Neural crest cell (in vitro differentiated cells): ENCODE data around the gene MUC22. TPM values are rescaled to one million over a fixed set of nuclear protein-coding genes. Genes with fewer than 3 reads are reported as not detected.
"Not testable (repeated sequence)": the region's sequence is repeated elsewhere in the genome, so short reads cannot be mapped to it uniquely, and the experiment has no call there.

Source experiments
- DNase-seq: peaks from one replicate; pipeline ENCODE4 v3.0.0; 2021; ENCODE audit warnings: low read depth, mixed read lengths, low spot score
- H3K27ac Mint-ChIP-seq: one replicate; pipeline ENCODE4 v1.8.0; 2021; ENCODE audit warnings: mild to moderate bottlenecking, mixed read lengths; ENCODE audit not compliant: unreplicated experiment
- H3K27me3 Mint-ChIP-seq: 2 replicates; pipeline ENCODE4 v1.8.0; 2021; ENCODE audit warnings: low read depth, mild to moderate bottlenecking, mixed read lengths
- H3K36me3 Mint-ChIP-seq: 2 replicates; pipeline ENCODE4 v1.8.0; 2021; ENCODE audit warnings: low read depth, mild to moderate bottlenecking, mixed read lengths
- H3K4me1 Mint-ChIP-seq: 2 replicates; pipeline ENCODE4 v1.8.0; 2021; ENCODE audit warnings: mixed read lengths
- H3K4me3 Mint-ChIP-seq: one replicate; pipeline ENCODE4 v1.8.0; 2021; ENCODE audit warnings: mild to moderate bottlenecking, mixed read lengths
- H3K9me3 Mint-ChIP-seq: 2 replicates; pipeline ENCODE4 v1.8.0; 2021; ENCODE audit warnings: mixed read lengths
- total RNA-seq: library from RNA; stranded (reverse); gene quantifications from 2 replicates; pipeline ENCODE4 v1.2.1, GENCODE V29; 2021
- TF ChIP-seq, protein P1 (sequence below): fragments of 200-600 bp; sonication (generic); conservative IDR thresholded peaks from 2 replicates; pipeline ENCODE4 v1.5.0; 2021; ENCODE audit warnings: antibody characterized with exemption, mild to moderate bottlenecking

Gene MUC22
- total RNA-seq, 1 donor from 2014 or later: not detected

- TF ChIP-seq, protein P1, sequence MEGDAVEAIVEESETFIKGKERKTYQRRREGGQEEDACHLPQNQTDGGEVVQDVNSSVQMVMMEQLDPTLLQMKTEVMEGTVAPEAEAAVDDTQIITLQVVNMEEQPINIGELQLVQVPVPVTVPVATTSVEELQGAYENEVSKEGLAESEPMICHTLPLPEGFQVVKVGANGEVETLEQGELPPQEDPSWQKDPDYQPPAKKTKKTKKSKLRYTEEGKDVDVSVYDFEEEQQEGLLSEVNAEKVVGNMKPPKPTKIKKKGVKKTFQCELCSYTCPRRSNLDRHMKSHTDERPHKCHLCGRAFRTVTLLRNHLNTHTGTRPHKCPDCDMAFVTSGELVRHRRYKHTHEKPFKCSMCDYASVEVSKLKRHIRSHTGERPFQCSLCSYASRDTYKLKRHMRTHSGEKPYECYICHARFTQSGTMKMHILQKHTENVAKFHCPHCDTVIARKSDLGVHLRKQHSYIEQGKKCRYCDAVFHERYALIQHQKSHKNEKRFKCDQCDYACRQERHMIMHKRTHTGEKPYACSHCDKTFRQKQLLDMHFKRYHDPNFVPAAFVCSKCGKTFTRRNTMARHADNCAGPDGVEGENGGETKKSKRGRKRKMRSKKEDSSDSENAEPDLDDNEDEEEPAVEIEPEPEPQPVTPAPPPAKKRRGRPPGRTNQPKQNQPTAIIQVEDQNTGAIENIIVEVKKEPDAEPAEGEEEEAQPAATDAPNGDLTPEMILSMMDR: no peak
- H3K4me1 Mint-ChIP-seq: peaks cover 5% of the 10 kb centered on the region
- DNase-seq: no peak
- no peaks in the 10 kb centered on the region for H3K36me3 Mint-ChIP-seq
- no peak overlapping the region for H3K27ac Mint-ChIP-seq
- H3K9me3 Mint-ChIP-seq: peaks cover 12% of the 10 kb centered on the region
- H3K4me3 Mint-ChIP-seq: no peak overlapping the region
- peaks cover 4% of the 10 kb centered on the region for H3K27me3 Mint-ChIP-seq
These were observed 6.5 kb downstream of the MUC22 start for GRCh38 chr6:31016659-31017299.

GRCh38 chr6:31017436-31017835 lies 7.2 kb downstream of the MUC22 start:
- H3K36me3 Mint-ChIP-seq, DNase-seq, H3K4me1 Mint-ChIP-seq: not testable (repeated sequence)

DNA sequence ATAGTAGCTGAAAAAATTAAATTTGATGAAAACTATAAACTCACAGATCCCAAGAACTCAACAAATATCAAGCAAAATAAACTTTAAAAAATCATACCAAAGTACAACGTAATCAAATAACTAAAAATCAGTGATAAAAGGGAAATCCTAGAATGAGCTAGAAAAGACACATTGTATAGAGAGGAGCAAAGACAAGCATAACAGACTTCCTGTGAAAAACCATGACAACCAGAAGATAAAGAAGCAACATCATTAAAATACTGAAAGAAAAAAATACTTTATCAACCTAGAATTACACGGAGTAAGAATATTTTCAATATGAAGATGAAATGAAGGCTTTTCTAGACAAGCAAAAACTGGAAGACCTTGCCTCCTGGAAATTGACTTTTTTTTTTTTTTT lies 9.8 kb downstream of the MUC22 start:
- Mint-ChIP-seq H3K27me3 (no peaks in the 10 kb centered on the region), H3K36me3 (no peaks in the 10 kb centered on the region), H3K4me1 (peaks cover 5% of the 10 kb centered on the region), H3K27ac (no peak overlapping the region), H3K9me3 (peaks cover 12% of the 10 kb centered on the region), H3K4me3 (no peak overlapping the region)
- DNase-seq: no peak
- TF ChIP-seq, protein P1: no peak

More at GRCh38 chr6:31017436-31017835, 7.2 kb downstream of the MUC22 start:
- H3K27ac Mint-ChIP-seq, H3K4me3 Mint-ChIP-seq, H3K27me3 Mint-ChIP-seq: not testable (repeated sequence)
- H3K9me3 Mint-ChIP-seq: peaks cover 14% of the 10 kb centered on the region

DNA sequence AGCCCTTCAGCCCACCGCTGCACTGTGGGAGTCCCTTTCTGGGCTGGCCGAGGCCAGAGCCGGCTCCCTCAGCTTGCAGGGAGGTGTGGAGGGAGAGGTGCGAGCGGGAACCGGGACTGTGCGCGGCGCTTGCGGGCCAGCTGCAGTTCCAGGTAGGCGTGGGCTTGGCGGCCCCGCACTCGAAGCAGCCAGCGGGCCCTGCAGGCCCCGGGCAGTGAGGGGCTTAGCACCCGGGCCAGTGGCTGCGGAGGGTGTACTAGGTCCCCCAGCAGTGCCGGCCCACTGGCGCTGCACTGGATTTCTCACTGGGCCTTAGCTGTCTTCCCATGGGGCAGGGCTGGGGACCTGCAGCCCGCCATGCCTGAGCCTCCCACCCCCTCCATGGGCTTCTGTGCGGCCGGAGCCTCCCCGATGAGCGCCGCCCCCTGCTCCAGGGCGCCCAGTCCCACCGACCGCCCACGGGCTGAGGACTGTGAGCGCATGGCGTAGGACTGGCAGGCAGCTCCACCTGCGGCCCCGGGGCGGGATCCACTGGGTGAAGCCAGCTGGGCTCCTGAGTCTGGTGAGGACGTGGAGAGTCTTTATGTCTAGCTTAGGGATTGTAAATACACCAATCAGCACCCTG lies 10.5 kb downstream of the MUC22 start:
- not testable (repeated sequence) for H3K27me3 Mint-ChIP-seq, H3K27ac Mint-ChIP-seq, H3K4me1 Mint-ChIP-seq, DNase-seq, H3K4me3 Mint-ChIP-seq, H3K36me3 Mint-ChIP-seq
- peaks cover 11% of the 10 kb centered on the region for H3K9me3 Mint-ChIP-seq

DNA sequence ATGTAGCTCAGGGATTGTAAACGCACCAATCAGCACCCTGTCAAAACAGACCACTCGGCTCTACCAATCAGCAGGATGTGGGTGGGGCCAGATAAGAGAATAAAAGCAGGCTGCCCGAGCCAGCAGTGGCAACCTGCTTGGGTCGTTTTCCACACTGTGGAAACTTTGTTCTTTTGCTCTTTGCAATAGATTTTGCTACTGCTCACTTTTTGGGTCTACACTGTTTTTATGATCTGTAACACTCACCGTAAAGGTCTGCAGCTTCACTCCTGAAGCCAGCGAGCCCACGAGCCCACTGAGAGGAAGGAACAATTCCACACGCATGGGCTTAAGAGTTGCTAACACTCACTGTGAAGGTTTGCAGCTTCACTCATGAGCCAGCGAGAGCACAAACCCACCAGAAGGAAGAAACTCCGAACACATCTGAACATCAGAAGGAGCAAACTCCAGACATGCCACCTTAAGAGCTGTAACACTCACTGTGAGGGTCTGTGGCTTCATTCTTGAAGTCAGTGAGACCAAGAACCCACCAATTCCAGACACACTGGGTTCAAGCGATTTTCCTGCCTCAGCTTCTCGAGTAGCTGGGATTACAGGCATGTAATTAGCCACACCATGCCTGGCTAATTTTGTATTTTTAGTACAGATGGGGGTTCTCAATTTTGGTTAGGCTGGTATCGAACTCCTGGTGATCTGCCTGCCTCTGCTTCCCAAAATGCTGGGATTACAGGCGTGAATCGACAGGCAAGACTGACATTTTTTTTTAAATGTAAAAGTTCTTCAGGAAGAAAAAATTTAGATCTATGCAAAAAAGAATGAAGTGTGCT lies 11.6 kb downstream of the MUC22 start:
- not testable (repeated sequence) for H3K4me1 Mint-ChIP-seq, H3K27me3 Mint-ChIP-seq, H3K9me3 Mint-ChIP-seq, H3K36me3 Mint-ChIP-seq, DNase-seq, H3K27ac Mint-ChIP-seq, H3K4me3 Mint-ChIP-seq

GRCh38 chr6:31025595-31025994 lies 15.3 kb downstream of the MUC22 start:
- Mint-ChIP-seq H3K4me3 (no peak overlapping the region), H3K27ac (no peak overlapping the region), H3K36me3 (no peaks in the 10 kb centered on the region), H3K4me1 (no peaks in the 10 kb centered on the region), H3K9me3 (peaks cover 4% of the 10 kb centered on the region), H3K27me3 (peaks cover 4% of the 10 kb centered on the region)
- TF ChIP-seq, protein P1: no peak
- DNase-seq: no peak

GRCh38 chr6:31031095-31031494 lies 20.8 kb downstream of the MUC22 start:
- H3K27me3 Mint-ChIP-seq: peaks cover 11% of the 10 kb centered on the region
- no peak overlapping the region for H3K27ac Mint-ChIP-seq
- no peaks in the 10 kb centered on the region for H3K36me3 Mint-ChIP-seq
- DNase-seq: no peak
- H3K4me1 Mint-ChIP-seq: no peaks in the 10 kb centered on the region
- no peaks in the 10 kb centered on the region for H3K9me3 Mint-ChIP-seq
- H3K4me3 Mint-ChIP-seq: no peak overlapping the region
- TF ChIP-seq, protein P1: no peak
